Measurements from ENCODE around the gene ALPK3. TPM values are rescaled to one million over a fixed set of nuclear protein-coding genes. Genes with fewer than 3 reads are reported as not detected.

The ALPK3 gene
- total RNA-seq, 3 donors from 2014 or later (not counting 1 experiment from before 2014, with no cell fraction given), result 0.35 to 1.1 (median 0.63) TPM

DNA sequence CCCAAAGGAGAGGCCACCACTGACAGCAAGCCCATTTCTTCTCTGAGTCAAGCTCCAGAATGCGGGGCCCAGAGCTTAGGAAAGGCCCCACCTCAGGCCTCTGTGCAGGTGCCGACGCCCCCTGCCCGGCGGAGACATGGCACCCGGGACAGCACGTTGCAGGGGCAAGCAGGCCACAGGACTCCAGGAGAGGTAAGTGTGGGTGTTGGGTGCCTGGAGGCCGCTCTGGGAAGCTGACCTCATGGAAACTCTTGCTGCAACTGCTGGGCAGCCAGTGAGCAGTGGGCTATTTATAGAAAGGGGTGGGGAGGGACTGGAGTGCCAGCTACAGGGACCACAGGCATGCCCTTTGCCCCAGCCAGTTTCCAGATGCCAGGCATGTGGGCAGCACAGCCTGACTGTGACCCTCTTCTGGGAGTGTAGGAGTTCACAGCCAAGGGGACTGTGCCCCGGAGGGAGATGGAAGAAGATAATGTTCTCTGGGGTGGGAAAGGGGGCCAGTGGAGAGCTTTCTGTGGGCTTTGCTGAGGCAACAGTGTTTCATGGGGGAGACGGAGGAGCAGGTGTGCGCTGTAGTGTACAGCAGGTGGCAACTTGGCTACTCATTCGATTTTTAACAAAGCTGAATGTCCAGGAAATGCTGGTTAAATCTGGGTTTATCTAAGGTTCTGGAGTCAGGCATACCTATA lies 23.7 kb downstream of the ALPK3 start:
- Histone ChIP-seq H3K27me3 (ENCODE audit: control insufficient read depth, insufficient read depth, low read length) (no peaks in the 10 kb centered on the region), H3K27ac (ENCODE audit: low read length) (no peak overlapping the region), H3K9me3 (ENCODE audit: control insufficient read depth, insufficient read depth, low read length) (no peaks in the 10 kb centered on the region), H3K4me1 (ENCODE audit: control insufficient read depth, insufficient read depth, low read length) (no peaks in the 10 kb centered on the region), H3K4me3 (ENCODE audit: low read length) (no peak overlapping the region), H3K36me3 (ENCODE audit: control insufficient read depth, insufficient read depth, low read length) (no peaks in the 10 kb centered on the region)
- peaks cover 0 to 3% of the 10 kb centered on the region in 2 donors for H3K4me1 Mint-ChIP-seq
- H3K9me3 Mint-ChIP-seq, result no peaks in the 10 kb centered on the region
- no peak for ATAC-seq
- no peak overlapping the region for H3K27ac Mint-ChIP-seq
- no peak overlapping the region for H3K4me3 Mint-ChIP-seq
- H3K36me3 Mint-ChIP-seq, result no peaks in the 10 kb centered on the region
- intact Hi-C loops (cut with micrococcal nuclease), result loop anchor here (10.0 kb wide), 1 partner anchor 204 kb away; no protein-coding TSS in a partner anchor
- DNase-seq, result no peak
- 87% methylated on average over 12 of the region's 12 CpGs for WGBS (ENCODE audit: insufficient coverage)
- TF ChIP-seq CTCF (IDR thresholded peaks at IDR 0.05), result no peak
- no peaks in the 10 kb centered on the region for H3K27me3 Mint-ChIP-seq (ENCODE audit: low read depth in 2 of 2)

DNA sequence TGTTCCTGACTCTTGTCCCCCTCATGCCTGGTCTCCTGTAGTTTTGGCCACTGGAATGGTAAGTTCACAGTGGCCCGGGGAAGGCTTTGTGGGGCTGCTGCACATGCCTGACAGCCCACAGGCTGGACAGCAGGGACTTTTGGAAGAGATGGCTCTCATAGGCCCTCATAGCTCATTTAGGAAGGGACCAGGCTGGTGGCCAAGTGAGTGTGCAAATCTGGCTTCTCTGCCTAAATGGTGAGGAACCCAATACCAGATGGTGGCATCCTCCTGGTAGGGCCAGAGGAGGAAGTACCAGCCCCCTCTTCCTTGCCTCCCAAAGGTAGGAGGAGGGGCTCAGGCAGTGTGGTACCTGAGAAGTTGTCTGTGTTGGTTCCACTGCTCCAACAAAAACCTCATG lies 25.6 kb downstream of the ALPK3 start:
- H3K4me1 ChIP-seq (ENCODE audit: control insufficient read depth, insufficient read depth, low read length), result no peaks in the 10 kb centered on the region
- DNase-seq, result no peak
- H3K36me3 Mint-ChIP-seq, result peaks cover 9% of the 10 kb centered on the region
- H3K27me3 ChIP-seq (ENCODE audit: control insufficient read depth, insufficient read depth, low read length), result no peaks in the 10 kb centered on the region
- H3K9me3 Mint-ChIP-seq, result peaks cover 3 to 6% of the 10 kb centered on the region in 2 donors
- no peak overlapping the region for H3K27ac Mint-ChIP-seq
- no peak overlapping the region for H3K27ac ChIP-seq (ENCODE audit: low read length)
- H3K9me3 ChIP-seq (ENCODE audit: control insufficient read depth, insufficient read depth, low read length), result no peaks in the 10 kb centered on the region
- no peaks in the 10 kb centered on the region for H3K36me3 ChIP-seq (ENCODE audit: control insufficient read depth, insufficient read depth, low read length)
- H3K4me3 Mint-ChIP-seq, result no peak overlapping the region
- intact Hi-C loops (cut with micrococcal nuclease), result loop anchor here (10.0 kb wide), 1 partner anchor 202 kb away; no protein-coding TSS in a partner anchor
- H3K4me3 ChIP-seq (ENCODE audit: low read length), result no peak overlapping the region
- TF ChIP-seq CTCF (IDR thresholded peaks at IDR 0.05), result no peak
- peaks cover 0 to 3% of the 10 kb centered on the region in 2 donors for H3K4me1 Mint-ChIP-seq
- 85% methylated on average over 1 of the region's 1 CpG for WGBS (ENCODE audit: insufficient coverage)
- ATAC-seq, result no peak
- H3K27me3 Mint-ChIP-seq (ENCODE audit: low read depth in 2 of 2), result no peaks in the 10 kb centered on the region

DNA sequence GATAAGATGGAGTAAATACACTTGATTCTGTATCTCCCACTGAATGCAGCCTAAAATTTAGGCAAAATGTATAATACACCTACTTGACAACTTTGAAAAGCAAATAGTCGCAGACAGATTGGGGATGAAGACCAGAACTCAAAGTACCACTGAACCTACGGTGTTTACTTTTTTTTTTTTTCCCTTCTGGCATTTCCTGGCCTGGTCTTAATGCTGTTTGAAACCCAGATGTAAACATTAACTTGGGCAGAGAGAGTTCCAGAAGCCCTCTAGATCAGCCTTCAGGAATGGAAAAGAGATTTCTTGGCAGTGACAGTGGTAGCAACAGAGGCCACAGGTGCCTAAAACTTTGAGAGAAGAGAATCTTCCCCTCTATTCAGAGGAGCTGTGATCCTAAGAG lies 27.8 kb downstream of the ALPK3 start:
- DNase-seq, result no peak
- TF ChIP-seq CTCF (IDR thresholded peaks at IDR 0.05), result no peak
- no peak overlapping the region for H3K4me3 ChIP-seq (ENCODE audit: low read length)

More for the DNA sequence above, 27.8 kb downstream of the ALPK3 start:
- Histone ChIP-seq H3K27ac (ENCODE audit: low read length) (no peak overlapping the region), H3K9me3 (ENCODE audit: control insufficient read depth, insufficient read depth, low read length) (no peaks in the 10 kb centered on the region), H3K4me1 (ENCODE audit: control insufficient read depth, insufficient read depth, low read length) (no peaks in the 10 kb centered on the region), H3K36me3 (ENCODE audit: control insufficient read depth, insufficient read depth, low read length) (no peaks in the 10 kb centered on the region), H3K27me3 (ENCODE audit: control insufficient read depth, insufficient read depth, low read length) (no peaks in the 10 kb centered on the region)
- no peak for ATAC-seq
- Mint-ChIP-seq H3K36me3 (peaks cover 13% of the 10 kb centered on the region), H3K4me1 (no peaks in the 10 kb centered on the region), H3K27me3 (ENCODE audit: low read depth in 2 of 2) (no peaks in the 10 kb centered on the region), H3K4me3 (no peak overlapping the region), H3K9me3 (peaks cover 3 to 8% of the 10 kb centered on the region in 2 donors), H3K27ac (no peak overlapping the region)
- intact Hi-C loops (cut with micrococcal nuclease), result loop anchor here (1.0 to 10.0 kb wide), 2 partner anchors 83 to 200 kb away; no protein-coding TSS in a partner anchor
- WGBS (ENCODE audit: insufficient coverage), result 90% methylated on average over 2 of the region's 2 CpGs

All from natural killer cell (primary cell).